GM12801 (cell line): ENCODE results near the gene MDFIC.

Experiments used
- CTCF ChIP-seq: IDR thresholded peaks from one replicate; pipeline ENCODE4 v1.5.1; 2011; ENCODE audit warnings: control low read depth; ENCODE audit not compliant: insufficient read length; ENCODE audit errors: extremely low read depth

The MDFIC gene

GRCh38 chr7:114997487-114998404, 75.9 kb downstream of the MDFIC start:
- TF ChIP-seq CTCF: no peak

- no peak for TF ChIP-seq CTCF
These were observed 82.2 kb downstream of the MDFIC start for GRCh38 chr7:115004121-115004520.

GRCh38 chr7:115005251-115005650, 83.4 kb downstream of the MDFIC start:
- no peak for TF ChIP-seq CTCF

GRCh38 chr7:115005953-115006352, 84.1 kb downstream of the MDFIC start:
- no peak for TF ChIP-seq CTCF

GRCh38 chr7:115007751-115008150, 85.9 kb downstream of the MDFIC start:
- TF ChIP-seq CTCF: no peak

- TF ChIP-seq CTCF: no peak
These were observed 86.7 kb downstream of the MDFIC start for GRCh38 chr7:115008465-115009114.

GRCh38 chr7:115009139-115009538, 87.2 kb downstream of the MDFIC start:
- no peak for TF ChIP-seq CTCF
